Central memory CD4-positive, alpha-beta T cell (primary cell): ENCODE measurements around the gene LHB.
"Not testable (repeated sequence)": the region's sequence is repeated elsewhere in the genome, so short reads cannot be mapped to it uniquely, and the experiment has no call there.

Experiments
- DNase-seq: peaks from one replicate; pipeline ENCODE4 v3.0.0; 2022
- total RNA-seq, 3 experiments: gene quantifications; one replicate each; lab custom pipeline; 2026; lab: John Stamatoyannopoulos, UW

LHB gene
- 0 to 0.19 (median 0.05) reads per million in 3 experiments for total RNA-seq

DNA sequence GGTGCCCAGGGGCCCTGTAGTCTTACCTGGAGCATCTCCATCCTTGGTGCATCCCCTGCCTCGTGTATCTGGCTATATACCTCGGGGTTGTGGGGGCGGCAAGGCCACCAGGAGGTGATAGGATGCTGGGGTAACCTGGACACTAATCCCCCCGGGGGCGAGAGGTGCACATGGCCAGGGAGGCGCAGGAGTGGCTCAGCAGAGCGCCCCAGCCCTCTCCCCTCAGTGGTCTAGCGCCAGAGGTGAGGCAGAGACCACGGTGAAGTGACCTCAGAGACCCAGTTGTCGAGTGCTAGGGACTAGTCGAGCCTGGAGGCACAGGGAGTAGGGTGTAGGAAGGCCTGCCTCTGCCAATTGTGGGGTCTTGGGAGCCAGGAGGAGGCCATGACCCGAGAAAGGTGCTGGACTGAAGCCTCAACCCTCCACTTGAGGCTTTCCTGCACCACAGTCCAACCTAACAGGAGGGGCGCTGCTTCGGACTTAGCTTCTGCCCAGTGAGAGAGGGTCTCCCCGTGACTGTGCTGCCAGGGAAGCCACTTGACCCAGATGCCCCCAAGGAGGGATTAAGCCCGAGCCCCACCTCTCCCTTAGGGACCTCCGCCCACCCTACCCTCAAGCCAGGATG lies at the start of gene LHB:
Gene LHB (minus strand): TSS at position 51 of the 625 bp plus-strand sequence. CDS start 10 bp downstream, at position 41.
- DNase-seq = no peak

DNA sequence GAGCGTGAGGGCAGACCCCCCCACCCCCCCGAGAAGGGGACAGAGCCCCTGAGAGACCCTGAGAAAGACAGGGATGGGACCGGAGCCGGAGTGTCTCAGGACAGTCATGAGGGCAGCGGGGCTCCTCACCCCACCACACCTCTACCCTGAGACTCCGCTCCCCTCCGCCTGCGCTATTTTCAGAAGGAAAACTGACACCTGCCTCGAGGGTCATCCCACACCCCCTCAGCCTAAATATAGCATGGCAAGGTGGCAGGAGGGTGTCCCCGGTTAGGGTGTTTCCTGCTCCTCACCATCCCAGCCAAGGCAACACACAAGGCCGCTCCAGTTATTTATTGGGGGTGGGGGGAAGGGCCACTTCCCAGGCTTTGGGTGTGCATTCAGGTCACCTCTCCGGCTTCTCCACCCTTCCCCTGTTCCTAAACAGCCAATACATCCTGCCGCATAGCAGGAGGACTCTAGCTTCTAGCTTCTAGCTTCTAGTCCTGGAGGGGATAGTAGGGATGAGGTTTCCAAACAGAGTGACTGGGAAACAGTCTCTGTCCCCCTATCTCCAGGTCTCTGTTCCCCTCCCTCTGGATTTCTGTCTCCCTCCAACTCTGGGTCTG lies 49.1 kb upstream of the LHB start:
- no peak for DNase-seq

DNA sequence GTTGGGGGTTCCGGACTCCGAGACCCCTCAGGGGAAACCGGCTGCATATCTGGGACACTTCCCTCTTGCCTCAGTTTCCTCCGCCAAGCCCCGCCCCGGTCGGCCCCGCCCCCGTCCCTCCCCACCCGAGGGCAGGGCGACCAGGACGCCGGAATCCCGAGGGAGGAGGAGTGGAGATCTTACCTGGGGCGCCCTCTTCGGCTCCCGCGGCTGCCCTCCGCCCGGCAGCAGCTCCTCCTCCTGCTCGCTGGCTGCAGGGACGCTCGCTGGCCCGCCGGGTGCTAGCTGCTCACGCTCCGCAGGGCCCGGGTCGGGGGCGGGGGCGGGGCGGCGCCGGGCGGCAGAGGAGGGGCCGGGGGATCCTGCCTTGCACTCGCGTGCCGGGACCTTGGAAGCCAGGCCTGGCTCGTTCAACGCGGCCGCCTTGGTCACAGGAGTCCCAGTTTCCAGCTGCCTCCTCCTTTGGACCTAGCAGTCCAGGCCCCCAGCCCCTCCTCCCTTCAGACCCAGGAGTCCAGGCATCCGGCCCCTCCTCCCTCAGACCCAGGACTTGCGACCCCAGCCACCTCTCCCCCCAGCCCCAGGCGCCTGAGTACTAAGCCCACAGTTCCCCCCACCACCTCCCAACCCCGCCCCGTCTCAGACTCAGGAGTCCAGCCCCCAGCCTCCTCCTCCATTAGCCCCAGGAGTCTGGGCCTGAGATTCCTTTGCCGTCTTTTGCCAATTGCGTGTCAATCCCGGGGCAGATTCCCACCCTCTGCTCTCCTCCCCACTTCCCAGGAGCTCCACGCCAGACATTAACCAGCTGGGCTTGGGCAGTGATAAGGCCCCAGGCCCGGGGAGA lies 48.1 kb upstream of the LHB start, which contains the start of gene NTF4:
Gene NTF4 (minus strand): TSS at position 51 of the 844 bp plus-strand sequence. CDS start 2,821 bp downstream, outside the sequence.
- DNase-seq = no peak

DNA sequence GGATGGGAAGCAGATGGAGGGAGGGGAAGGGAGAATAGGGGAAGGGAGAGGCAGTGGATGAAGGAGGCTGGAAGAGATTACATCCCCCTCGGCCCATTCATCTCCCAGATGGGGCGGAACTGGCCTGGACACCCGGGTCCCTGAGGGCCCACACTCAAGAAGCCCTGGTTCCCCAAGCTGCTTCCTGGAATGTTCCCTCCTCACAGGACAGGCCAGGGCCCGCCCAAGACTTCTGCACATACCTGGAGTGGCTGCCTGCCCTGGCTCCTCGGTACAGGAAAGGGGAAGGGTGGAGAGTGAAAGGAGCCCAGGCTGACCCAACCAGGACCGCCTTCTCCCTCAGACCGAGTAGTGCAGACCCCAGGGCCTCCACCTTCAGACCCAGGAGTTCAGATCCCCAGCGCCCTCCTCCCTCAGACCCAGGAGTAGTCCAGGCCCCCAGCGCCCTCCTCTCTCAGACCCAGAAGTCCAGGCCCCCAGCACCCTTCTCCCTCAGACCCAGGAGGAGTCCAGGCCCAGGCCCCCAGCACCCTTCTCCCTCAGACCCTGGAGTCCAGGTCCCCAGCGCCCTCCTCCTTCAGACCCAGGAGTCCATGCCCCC lies 47.2 kb upstream of the LHB start:
- DNase-seq = no peak

DNA sequence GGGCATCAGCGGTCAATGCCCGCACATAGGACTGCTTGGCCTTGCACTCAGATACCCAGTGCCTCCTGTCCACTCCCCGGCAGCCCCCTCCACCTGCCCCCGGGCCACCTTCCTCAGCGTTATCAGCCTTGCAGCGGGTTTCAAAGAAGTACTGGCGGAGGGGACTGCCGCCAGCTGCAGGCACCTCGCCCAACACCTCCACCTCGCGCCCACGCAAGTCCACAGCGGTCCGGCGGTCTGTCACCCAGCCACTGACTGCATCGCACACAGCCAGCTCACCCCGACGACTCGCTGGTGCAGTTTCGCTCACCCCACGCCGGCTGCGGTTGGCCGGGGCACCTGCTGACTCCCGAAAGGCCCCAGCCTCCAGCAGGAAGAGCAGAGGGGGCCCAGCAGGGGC lies 44.6 kb upstream of the LHB start:
- no peak for DNase-seq

DNA sequence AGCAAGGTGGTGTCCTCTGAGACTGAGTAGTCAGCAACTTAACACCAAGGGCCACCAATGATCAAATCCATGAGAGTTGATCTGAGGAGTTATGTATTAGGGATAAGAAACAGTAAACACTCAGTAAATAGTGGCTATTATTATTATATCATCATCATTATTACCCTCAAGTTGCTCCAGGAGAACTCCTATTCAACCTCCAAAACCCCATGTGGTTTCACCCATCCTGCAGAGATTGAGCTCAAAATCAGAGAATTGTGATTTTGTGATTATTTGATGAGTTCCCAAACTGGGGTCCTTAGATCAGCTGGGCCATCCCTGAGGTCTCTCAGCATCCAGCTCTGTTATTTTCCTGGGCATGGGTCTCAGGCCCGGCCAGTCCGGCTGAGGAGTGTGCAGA lies 44.1 kb upstream of the LHB start:
- no peak for DNase-seq

DNA sequence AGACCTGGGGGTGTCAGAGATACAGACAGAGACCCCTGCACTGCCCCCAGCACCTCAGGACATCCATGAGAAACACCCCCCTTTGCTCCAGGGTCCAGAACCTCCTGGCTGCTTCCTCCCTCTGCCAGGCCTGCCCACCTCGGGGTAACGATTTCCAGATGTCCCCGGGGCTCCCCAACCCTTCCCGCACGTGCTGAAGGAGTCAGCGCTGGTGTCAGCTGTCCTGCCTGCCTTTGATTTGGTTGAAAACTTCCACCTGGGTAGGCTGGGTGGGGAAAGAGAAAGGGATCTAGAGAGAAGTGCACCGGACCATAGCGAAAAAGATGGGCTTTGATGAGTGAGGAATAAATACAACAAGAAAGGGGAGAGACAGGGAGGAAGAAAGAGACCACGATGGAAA lies 42.2 kb upstream of the LHB start:
- DNase-seq = no peak

DNA sequence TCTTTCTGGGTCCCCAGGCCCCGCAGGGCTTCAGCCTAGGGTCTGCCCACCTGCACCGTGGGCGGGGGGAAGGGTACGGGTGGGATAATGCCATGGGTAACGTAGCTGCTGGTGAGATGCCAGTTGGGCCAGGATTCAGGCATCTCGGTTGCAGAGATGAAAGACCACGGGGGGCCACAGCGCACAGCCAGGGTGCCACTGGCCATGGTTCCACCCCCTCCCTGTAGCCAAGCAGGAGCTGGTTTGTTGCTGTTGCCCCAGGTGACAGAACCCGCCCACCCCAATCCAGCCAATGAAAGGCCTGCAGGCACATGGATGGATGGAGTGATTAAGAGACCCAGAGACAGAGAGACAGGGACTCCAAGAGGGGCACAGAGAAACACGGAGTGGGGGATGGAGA lies 41.7 kb upstream of the LHB start:
- no peak for DNase-seq

DNA sequence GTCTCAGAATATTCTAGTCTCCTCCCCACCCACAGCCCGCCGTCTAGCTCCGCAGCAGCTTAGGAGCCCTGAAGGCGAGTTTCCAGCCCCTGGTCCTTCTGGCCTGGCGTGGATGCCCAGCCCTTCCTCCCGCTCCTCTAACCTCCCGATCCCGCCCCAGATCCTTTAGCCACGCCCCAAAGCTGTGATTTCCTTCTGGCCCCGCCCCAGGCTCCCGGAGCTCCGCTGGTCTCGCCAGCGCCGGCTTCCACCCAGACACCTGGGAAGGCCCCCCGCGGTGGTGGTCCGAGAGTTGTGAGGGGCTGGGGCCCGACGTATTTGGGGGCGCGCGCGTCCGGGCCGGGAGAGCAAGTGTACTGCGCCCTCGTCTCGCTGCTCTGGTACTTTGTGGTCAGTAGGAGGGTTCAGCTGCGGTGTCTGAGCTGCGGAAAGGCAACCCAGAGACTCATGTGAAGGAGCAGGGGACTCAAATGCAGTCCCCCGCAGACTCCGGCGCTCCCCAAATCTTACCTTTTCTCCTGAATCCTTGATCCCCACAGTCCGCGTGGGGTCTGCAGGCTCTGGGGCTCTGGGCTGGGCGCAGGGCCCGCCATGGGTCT lies 40.8 kb upstream of the LHB start, which contains the start of gene CGB7:
Gene CGB7 (minus strand): TSS at position 114 of the 599 bp plus-strand sequence. CDS start 2,374 bp downstream, outside the sequence.
- peak; percentile 14 for DNase-seq

DNA sequence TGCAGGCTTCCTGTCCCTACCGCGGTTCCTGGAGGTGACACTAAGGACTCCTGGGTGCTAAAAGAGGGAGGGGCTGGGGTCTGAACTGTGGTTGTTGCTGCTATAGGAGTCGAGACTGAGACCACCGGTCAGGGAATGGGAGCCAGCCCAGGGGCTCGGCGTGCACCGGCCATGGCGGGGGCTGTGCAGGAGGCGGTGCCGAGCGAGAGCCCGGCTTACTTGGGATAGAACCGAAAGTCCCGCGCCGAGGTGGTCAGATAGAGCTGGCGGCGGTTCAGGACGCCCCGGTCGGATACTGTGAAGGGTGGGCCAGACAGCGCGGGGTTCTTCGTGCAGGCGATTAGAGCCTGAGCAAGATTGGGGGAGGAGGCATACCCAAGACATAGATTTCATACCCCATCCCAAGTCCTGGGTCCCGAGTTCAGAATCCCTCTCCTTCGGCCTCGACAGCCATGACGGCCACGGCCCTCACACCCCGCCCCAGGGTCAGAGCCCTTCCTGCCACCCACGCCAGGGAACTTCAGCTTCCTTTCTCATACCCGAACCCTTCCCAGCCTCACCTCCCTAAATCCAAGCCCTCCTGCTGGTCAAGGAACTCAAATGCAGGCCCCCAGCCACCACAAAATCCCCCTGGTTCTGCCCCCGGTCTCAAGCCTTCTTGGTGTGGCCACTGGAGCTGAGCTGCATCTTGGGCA lies 40.2 kb upstream of the LHB start:
- not testable (repeated sequence) for DNase-seq

DNA sequence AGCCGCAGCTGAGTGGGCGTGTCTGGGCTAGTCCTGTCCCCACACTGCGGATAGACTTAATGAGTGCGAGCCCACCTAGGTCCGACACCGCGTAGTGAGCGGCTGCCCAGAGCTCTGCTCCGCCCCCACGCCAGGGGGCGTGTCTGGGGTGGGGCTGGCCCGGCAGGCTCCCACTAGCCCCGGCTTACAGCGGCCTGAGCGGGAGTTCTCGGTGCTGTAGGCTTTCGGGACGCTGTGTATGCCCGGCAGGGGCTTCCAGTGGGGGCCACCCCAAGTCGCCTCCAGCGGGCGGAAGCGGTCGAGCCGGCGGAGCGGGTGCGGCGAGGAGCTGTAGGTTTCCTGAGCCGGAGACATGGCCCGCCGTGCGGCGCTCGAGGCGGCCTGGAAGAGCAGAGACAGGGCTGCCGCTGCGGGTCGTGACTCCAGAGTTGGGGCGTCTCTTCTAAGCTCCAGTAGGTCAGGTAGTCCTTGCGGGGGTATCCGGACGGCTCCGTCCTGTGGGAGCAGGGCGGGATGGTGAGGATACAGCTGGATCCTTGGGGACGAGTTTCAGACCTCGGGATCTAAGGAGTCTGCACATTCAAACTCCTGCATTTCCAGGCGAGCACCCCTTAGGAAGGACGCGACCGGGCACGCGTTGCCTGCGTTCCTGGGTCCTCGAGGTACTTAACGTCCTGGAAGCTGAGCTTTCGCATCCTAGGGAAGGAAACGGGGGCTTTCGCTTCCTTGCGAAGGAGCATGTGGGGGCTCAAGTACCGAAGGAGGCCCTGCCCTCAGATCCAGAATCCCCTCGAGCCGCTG lies 39.4 kb upstream of the LHB start:
- peak; percentile 48 for DNase-seq

DNA sequence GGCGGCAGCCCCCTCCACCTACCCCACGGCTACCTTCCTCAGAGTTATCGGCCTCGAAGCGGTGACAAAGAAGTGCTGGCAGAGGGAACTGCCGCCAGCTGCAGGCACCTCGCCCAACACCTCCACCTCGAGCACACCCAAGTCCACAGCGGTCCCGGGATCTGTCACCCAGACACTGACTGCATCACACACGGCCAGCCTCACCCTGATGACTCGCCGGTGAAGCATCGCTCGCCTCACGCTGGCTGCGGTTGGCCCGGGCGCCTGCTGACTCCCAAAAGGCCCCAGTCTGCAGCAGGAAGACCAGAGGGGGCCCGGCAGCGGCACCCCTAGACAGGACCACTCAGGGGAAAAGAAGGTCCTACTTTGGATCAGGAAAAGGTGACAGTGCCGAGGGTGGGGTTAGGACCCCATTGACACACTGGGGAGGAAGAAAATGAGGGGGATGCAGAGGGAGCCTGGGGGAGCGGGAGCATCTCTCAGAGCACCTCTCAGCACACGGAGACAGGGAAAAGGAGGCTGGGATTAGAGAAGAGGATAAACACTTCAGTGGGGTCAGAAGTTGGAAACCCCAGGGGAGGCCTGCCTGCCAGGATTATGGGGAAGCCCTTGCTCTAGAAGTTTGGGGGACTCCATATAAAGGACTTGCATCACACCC lies 33.6 kb upstream of the LHB start:
- not testable (repeated sequence) for DNase-seq

DNA sequence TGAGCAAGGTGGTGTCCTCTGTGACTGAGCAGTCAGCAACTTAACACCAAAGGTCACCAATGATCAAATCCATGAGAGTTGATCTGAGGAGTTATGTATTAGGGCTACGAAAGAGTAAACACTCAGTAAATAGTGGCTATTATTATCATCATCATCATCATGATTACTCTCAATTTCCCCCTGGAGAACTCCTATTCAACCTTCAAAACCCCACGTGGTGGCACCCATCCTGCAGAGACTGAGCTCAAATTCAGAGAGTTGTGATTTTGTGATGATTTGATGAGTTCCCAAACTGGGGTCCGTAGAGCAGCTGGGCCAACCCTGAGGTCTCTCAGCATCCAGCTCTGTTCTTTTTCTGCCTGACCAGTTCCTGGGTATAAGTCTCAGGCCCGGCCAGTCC lies 32.9 kb upstream of the LHB start:
- not testable (repeated sequence) for DNase-seq

DNA sequence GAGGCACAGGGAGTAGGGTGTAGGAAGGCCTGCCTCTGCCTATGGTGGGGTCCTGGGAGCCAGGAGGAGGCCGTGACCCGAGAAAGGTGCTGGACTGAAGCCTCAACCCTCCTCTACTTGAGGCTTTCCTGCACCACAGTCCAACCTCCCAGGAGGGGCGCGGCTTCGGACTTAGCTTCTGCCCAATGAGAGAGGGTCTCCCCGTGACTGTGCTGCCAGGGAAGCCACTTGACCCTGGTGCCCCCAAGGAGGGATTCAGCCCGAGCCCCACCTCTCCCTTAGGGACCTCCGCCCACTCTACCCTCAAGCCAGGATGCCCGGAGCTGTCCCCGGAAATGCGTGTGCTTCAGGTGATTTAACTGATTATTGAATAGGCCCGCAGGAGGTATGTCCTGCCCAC lies 32.1 kb upstream of the LHB start, which contains the start of gene CGB8:
Gene CGB8 (minus strand): TSS at position 101 of the 400 bp plus-strand sequence. CDS start 372 bp downstream, outside the sequence.
- DNase-seq = not testable (repeated sequence)

DNA sequence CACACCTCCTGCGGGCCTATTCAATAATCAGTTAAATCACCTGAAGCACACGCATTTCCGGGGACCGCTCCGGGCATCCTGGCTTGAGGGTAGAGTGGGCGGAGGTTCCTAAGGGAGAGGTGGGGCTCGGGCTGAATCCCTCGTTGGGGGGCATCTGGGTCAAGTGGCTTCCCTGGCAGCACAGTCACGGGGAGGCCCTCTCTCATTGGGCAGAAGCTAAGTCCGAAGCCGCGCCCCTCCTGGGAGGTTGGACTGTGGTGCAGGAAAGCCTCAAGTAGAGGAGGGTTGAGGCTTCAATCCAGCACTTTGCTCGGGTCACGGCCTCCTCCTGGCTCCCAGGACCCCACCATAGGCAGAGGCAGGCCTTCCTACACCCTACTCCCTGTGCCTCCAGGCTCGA lies 26.7 kb upstream of the LHB start, which contains the start of gene CGB5:
Gene CGB5 (plus strand): TSS at position 301 of the 400 bp plus-strand sequence. CDS start 362 bp downstream, outside the sequence.
- DNase-seq = not testable (repeated sequence)

DNA sequence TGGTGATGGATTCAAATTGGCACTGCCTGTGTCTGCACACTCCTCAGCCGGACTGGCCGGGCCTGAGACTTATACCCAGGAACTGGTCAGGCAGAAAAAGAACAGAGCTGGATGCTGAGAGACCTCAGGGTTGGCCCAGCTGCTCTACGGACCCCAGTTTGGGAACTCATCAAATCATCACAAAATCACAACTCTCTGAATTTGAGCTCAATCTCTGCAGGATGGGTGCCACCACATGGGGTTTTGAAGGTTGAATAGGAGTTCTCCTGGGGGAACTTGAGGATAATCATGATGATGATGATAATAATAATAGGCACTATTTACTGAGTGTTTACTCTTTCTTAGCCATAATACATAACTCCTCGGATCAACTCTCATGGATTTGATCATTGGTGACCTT lies 25.8 kb upstream of the LHB start:
- DNase-seq = not testable (repeated sequence)

DNA sequence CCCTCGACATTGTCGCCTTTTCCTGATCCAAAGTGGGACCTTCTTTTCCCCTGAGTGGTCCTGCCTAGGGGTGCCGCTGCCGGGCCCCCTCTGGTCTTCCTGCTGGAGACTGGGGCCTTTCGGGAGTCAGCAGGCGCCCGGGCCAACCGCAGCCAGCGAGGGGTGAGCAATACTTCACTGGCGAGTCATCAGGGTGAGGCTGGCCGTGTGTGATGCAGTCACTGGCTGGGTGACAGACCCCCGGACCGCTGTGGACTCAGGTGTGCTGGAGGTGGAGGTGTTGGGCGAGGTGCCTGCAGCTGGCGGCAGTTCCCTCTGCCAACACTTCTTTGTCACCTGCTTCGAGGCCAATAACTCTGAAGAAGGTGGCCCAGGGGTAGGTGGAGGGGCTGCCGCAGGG lies 25.3 kb upstream of the LHB start:
- DNase-seq = no peak

DNA sequence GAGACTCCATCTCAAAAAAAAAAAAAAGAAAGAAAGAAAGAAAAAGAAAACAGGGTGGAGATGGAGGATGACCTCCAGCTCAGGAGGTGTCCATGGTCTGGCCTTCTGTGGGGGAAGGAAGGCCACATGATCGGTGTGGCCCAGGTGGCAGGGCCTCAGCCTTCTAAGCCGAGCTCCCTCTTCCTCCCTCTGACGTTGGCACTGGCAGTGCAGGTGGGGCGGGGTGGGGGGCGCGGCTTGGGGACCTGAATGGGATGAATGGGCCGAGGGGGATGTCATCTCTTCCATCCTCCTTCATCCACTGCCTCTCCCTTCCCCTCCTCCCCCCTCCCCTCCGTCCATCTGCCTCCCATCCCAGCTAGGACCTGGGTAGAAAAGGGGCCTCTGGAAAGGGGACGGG lies 22.8 kb upstream of the LHB start:
- DNase-seq = not testable (repeated sequence)

DNA sequence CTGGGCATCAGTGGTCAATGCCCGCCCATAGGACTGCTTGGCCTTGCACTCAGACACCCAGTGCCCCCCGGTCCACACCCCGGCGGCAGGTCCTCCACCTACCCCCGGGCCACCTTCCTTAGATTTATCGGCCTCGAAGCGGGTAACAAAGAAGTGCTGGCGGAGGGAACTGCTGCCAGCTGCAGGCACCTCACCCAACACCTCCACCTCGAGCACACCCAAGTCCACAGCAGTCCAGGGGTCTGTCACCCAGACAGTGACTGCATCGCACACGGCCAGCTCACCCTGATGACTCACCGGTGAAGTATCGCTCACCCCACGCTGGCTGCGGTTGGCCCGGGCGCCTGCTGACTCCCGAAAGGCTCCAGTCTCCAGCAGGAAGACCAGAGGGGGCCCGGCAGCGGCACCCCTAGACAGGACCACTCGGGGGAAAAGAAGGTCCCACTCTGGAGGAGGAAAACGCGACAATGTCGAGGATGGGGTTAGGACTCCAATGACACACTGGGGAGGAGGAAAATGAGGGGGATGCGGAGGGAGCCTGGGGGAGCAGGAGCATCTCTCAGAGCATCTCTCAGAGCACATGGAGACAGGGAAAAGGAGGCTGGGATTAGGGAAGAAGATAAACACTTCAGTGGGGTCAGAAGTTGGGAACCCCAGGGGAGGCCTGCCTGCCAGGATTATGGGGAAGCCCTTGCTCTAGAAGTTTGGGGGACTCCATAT lies 21.8 kb upstream of the LHB start:
- not testable (repeated sequence) for DNase-seq
